Heart left ventricle (tissue), 16 donors: ENCODE results near the gene GLIPR1L2. TPM values are rescaled to one million over a fixed set of nuclear protein-coding genes. Genes with fewer than 3 reads are reported as not detected.

ENCODE experiments used
- ATAC-seq, 4 donors: fragments of 200-7000 bp; cut with Tn5 transposase; one replicate each; pipeline ENCODE4 v1.9.1; 2020 to 2022; ENCODE audit warnings: moderate library complexity in 4 of 4, mild to moderate bottlenecking in 3 of 4, moderate number of reproducible peaks in 1 of 4
- DNase-seq, 5 donors: peaks; one replicate each; pipeline ENCODE4 v3.0.0-alpha.2; 2020
- H3K27ac ChIP-seq, 12 donors: fragments of 200-600 bp; sonication (generic) in 4 of 12; one replicate each; pipeline versions ENCODE4 v1.5.0 to v1.8.0; 2016 to 2022; ENCODE audit warnings: mild to moderate bottlenecking in 2 of 12
- H3K27me3 ChIP-seq, 9 donors: fragments of 200-600 bp; sonication (generic) in 2 of 9; one replicate each; pipeline versions ENCODE4 v1.5.1 to v1.8.0; 2016 to 2022; ENCODE audit warnings: mild to moderate bottlenecking in 3 of 9
- H3K36me3 ChIP-seq, 9 donors: fragments of 200-600 bp; sonication (generic) in 2 of 9; one replicate each; pipeline versions ENCODE4 v1.5.0 to v1.8.0; 2018 to 2022; ENCODE audit warnings: mild to moderate bottlenecking in 2 of 9
- H3K4me1 ChIP-seq, 12 donors: fragments of 200-600 bp; sonication (generic) in 4 of 12; one replicate each; pipeline versions ENCODE4 v1.5.0 to v1.8.0; 2016 to 2022; ENCODE audit warnings: mild to moderate bottlenecking in 3 of 12
- H3K4me3 ChIP-seq, 12 donors: fragments of 200-600 bp; sonication (generic) in 4 of 12; one replicate each; pipeline versions ENCODE4 v1.5.0 to v1.8.0; 2017 to 2022; ENCODE audit warnings: mild to moderate bottlenecking in 9 of 12, moderate library complexity in 4 of 12
- H3K9me3 ChIP-seq, 12 donors: fragments of 200-600 bp; sonication (generic) in 4 of 12; one replicate each; pipeline versions ENCODE4 v1.5.0 to v1.8.0; 2016 to 2022; ENCODE audit warnings: mild to moderate bottlenecking in 1 of 12
- CTCF ChIP-seq, 12 donors: fragments of 200-600 bp; sonication (generic) in 4 of 12; IDR thresholded peaks; one replicate each; pipeline versions ENCODE4 v1.5.0 to v1.8.0; 2018 to 2022; ENCODE audit warnings: antibody characterized with exemption in 12 of 12, mild to moderate bottlenecking in 5 of 12
- POLR2A ChIP-seq, 2 donors: fragments of 450-650 bp; IDR thresholded peaks; one replicate each; pipeline ENCODE4 v1.6.1; 2017; ENCODE audit warnings: antibody characterized with exemption in 2 of 2, mild to moderate bottlenecking in 2 of 2, moderate library complexity in 2 of 2
- WGBS, 4 donors: extraction: QIAGEN DNeasy Blood & Tissue Kit in 2 of 4; methylation state at CpG; one replicate each; pipeline versions ENCODE4 v1.1.5 to v1.1.7; 2013 to 2018; 5-methylcytosine and 5-hydroxymethylcytosine counted together
- intact Hi-C, 10 donors: fragments of 100-400 bp; cut with DNase I; formaldehyde crosslinking; loops; one replicate each; pipeline versions ENCODE4 v1.11.1 to v1.14.2; 2022
- polyA plus RNA-seq, 2 donors: library from polyadenylated mRNA; stranded (reverse); fragments of 200-250 nt; gene quantifications; one replicate each; pipeline ENCODE4 v1.2.3, GENCODE V29; 2013
- total RNA-seq, 9 donors: library from RNA; depleted of rRNA in 2 of 9; stranded (reverse); fragments of >200 nt in 2 of 9; fragmentation: NEBNext Ultra II Directional in 3 of 9; extraction: Animal tissue kit (Norgen Biotek cat#: 25700) in 3 of 9; gene quantifications; one replicate each; pipeline versions ENCODE4 v1.1.0 to v1.2.4, GENCODE V29; 2016 to 2023
- donor health status: ischemic (EF 13 %, LVEDD 7.1; RV severe dilation, severe dysfunction).
- donor health status: healthy with polysubstance abuse.
- donor health status: DM: no; HTN: yes; CAD: no.
- donor health status: DM: no; HTN: no; CAD: no.
- donor health status: ischemic (EF 25% LVEDD 6.9; RV normal size, moderate dysfunction).
- donor health status: ischemic (EF 25% LVEDD 5.7; RV mildly dilated, moderate dysfunction).
- donor health status: healthy.
- donor health status: DM: yes; HTN: yes; CAD: no.
- donor health status: ischemic (EF 35%, LVEDD 5.7; RV mildly dilated, moderate dysfunction).
- donor health status: nonischemic (EF 11% LVEDD 7.7; RV severe dilation, severe dysfunction).
- donor health status: DM: yes; HTN: yes; CAD: no.
- donor health status: PGD.
- donor health status: ischemic (EF 29% LVEDD 5.4; RV normal size, mild dysfunction).
- donor health status: nonischemic (EF 23%, LVEDD 6.1; RV moderate dilation, normal function).

The GLIPR1L2 gene
- total and polyA plus RNA-seq, 11 donors = 0.71 to 4.4 (median 1.5) TPM

- no peak for DNase-seq
- Histone ChIP-seq H3K4me3 (no peak overlapping the region), H3K9me3 (peaks cover 0 to 42% (median 12%) of the 10 kb centered on the region in 12 donors), H3K36me3 (no peaks in the 10 kb centered on the region), H3K4me1 (peaks cover 0 to 29% (median 0%) of the 10 kb centered on the region in 12 donors), H3K27ac (no peak overlapping the region), H3K27me3 (no peaks in the 10 kb centered on the region)
- intact Hi-C loops = no loop called here
- TF ChIP-seq POLR2A (IDR thresholded peaks at IDR 0.05) = no peak
- TF ChIP-seq CTCF (IDR thresholded peaks at IDR 0.05) = no peak
- no peak for ATAC-seq
- 90 to 94% (median 91%) methylated on average over 3 of the region's 3 CpGs for WGBS, 4 donors
These were observed 68.9 kb downstream of the GLIPR1L2 start for GRCh38 chr12:75459755-75460154.

GRCh38 chr12:75460204-75460603 is 69.3 kb downstream of the GLIPR1L2 start:
- intact Hi-C loops = no loop called here
- Histone ChIP-seq H3K4me3 (no peak overlapping the region), H3K27ac (no peak overlapping the region), H3K36me3 (no peaks in the 10 kb centered on the region), H3K4me1 (peaks cover 0 to 29% (median 0%) of the 10 kb centered on the region in 12 donors), H3K9me3 (peaks cover 0 to 47% (median 12%) of the 10 kb centered on the region in 12 donors), H3K27me3 (no peaks in the 10 kb centered on the region)
- ATAC-seq = no peak
- DNase-seq = no peak
- TF ChIP-seq CTCF (IDR thresholded peaks at IDR 0.05) (no peak), POLR2A (IDR thresholded peaks at IDR 0.05) (no peak)

GRCh38 chr12:75471902-75472890 is 81.3 kb downstream of the GLIPR1L2 start:
- H3K27me3 ChIP-seq = no peaks in the 10 kb centered on the region
- H3K27ac ChIP-seq = peak overlapping the region in 1 of 12 donors; percentile 73
- no peaks in the 10 kb centered on the region for H3K9me3 ChIP-seq
- ATAC-seq = no peak
- peaks cover 0 to 6% (median 0%) of the 10 kb centered on the region in 12 donors for H3K4me1 ChIP-seq
- no peaks in the 10 kb centered on the region for H3K36me3 ChIP-seq
- 83 to 86% (median 84%) methylated on average over 6 of the region's 6 CpGs for WGBS, 4 donors
- no peak overlapping the region for H3K4me3 ChIP-seq
- no peak for DNase-seq
- intact Hi-C loops = no loop called here
- TF ChIP-seq POLR2A (IDR thresholded peaks at IDR 0.05) (no peak), CTCF (IDR thresholded peaks at IDR 0.05) (no peak)

- 54 to 66% (median 59%) methylated on average over 2 of the region's 2 CpGs for WGBS, 4 donors
- Histone ChIP-seq H3K9me3 (no peaks in the 10 kb centered on the region), H3K4me3 (no peak overlapping the region), H3K27ac (no peak overlapping the region), H3K36me3 (no peaks in the 10 kb centered on the region), H3K4me1 (peaks cover 0 to 23% (median 0%) of the 10 kb centered on the region in 12 donors), H3K27me3 (no peaks in the 10 kb centered on the region)
- DNase-seq (no peak), ATAC-seq (no peak)
- intact Hi-C loops = no loop called here
- TF ChIP-seq CTCF (IDR thresholded peaks at IDR 0.05) (no peak), POLR2A (IDR thresholded peaks at IDR 0.05) (no peak)
These were observed 83.2 kb downstream of the GLIPR1L2 start for GRCh38 chr12:75474116-75474515.
